Adipose tissue (tissue), 3 donors: ENCODE data around the gene IRF2BPL. TPM values are rescaled to one million over a fixed set of nuclear protein-coding genes. Genes with fewer than 3 reads are reported as not detected.

Source experiments
- H3K27ac ChIP-seq: one replicate; pipeline ENCODE4 v1.5.1; 2013; ENCODE audit warnings: low read depth, low read length
- WGBS, 3 donors: extraction: QIAGEN DNeasy Blood & Tissue Kit; methylation state at CpG; one replicate each; pipeline ENCODE4 v1.1.7; 2013; 5-methylcytosine and 5-hydroxymethylcytosine counted together
- polyA plus RNA-seq, 3 donors: library from polyadenylated mRNA; stranded (reverse); fragments of 200-250 nt; gene quantifications; one replicate each; pipeline ENCODE4 v1.2.3, GENCODE V29; 2013
- donor health status: healthy with polysubstance abuse.
- donor health status: Bipolar disorder and iron deficiency.
- donor health status: healthy.

Gene IRF2BPL
- polyA plus RNA-seq, 3 donors = 13.7 to 53.2 (median 27.3) TPM

DNA sequence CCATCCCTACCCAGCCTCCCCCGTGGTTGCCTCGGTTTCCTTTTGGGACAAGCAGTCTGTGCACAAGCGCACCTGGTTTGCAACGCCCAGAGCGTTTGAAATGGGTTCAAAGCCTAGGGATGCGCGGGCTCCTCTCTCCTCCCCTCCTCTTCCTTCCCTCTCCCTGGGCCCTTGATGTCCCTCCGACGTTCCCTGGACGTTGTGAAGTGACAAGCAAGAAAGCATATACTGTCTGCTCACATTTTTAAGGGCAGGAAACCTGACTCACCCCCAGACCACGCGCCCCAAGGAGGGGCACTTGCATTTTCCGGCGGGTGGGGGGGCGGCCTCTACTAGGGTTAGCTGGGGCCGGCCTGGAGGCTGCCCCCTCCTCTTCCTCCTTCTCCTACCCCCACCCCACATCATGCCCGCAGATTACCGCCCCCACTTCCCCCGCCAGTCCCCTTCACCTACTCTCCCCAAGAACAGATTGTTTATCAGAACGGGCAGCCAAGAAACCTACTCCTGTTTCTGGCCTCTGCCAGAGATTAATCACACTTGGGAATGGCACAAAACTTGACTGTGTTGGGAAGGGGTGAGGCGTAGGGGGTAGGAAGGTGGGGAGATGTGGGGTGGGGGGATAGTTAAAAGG is 9.5 kb upstream of the IRF2BPL start:
- peak overlapping the region; percentile 9 for H3K27ac ChIP-seq
- 16 to 33% (median 19%) methylated on average over 21 of the region's 21 CpGs for WGBS, 3 donors

- H3K27ac ChIP-seq = no peak overlapping the region
- WGBS, 3 donors = 55 to 73% (median 61%) methylated on average over 16 of the region's 16 CpGs
Measured at GRCh38 chr14:77037215-77037937, 8.9 kb upstream of the IRF2BPL start.

DNA sequence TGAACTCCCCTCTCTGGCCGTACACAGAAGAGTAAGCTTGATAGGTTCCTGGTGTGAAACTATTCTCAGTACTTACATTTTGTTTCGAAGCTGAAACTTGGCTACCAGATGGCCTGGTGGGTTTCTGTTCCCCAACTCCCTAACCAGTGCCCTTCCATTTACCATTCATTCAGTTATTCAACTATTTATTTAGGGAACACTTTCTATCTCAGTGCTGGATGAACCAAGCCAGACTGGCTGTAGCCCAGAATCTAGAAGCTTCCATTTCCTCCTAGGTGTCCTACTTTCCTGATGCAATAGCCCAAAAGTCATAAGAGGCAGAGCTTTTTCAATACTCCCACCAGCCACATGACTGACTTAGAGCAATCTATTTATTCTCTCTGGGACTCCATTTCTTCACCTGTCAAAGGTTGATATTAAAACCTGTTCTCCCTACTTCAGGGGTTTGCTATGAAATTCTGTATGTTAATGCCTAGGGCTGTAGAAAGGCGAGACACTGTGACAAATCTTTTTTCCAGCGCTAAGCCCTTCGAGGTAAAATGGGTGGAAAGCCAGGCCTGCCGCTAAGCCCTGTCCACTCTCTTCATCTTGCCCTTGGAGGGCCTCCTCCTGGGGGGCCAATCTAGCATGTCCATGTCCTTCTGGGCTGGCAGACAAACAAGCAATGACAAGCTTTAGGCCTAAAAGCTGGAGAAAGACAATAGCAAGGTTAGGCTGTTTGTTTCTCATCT is 8.1 kb upstream of the IRF2BPL start:
- WGBS, 3 donors = 73 to 80% (median 74%) methylated on average over 6 of the region's 6 CpGs
- no peak overlapping the region for H3K27ac ChIP-seq

GRCh38 chr14:77035267-77035666 is 6.8 kb upstream of the IRF2BPL start:
- H3K27ac ChIP-seq = no peak overlapping the region
- 91 to 94% (median 93%) methylated on average over 4 of the region's 4 CpGs for WGBS, 3 donors

GRCh38 chr14:77033622-77034589 is 5.4 kb upstream of the IRF2BPL start:
- WGBS, 3 donors = 2 to 4% (median 3%) methylated on average over 35 to 37 of the region's 37 CpGs

GRCh38 chr14:77032844-77033621 is 4.5 kb upstream of the IRF2BPL start:
- 2 to 9% (median 9%) methylated on average over 48 to 50 of the region's 50 CpGs for WGBS, 3 donors
- peak overlapping the region; percentile 94 for H3K27ac ChIP-seq

More at GRCh38 chr14:77033622-77034589, 5.4 kb upstream of the IRF2BPL start:
- peak overlapping the region; percentile 94 for H3K27ac ChIP-seq

- WGBS, 3 donors = 15 to 39% (median 33%) methylated on average over 12 of the region's 12 CpGs
- peak overlapping the region; percentile 71 for H3K27ac ChIP-seq
Measured at GRCh38 chr14:77032491-77032843, 4.0 kb upstream of the IRF2BPL start.

- H3K27ac ChIP-seq = peak overlapping the region; percentile 71
- WGBS, 3 donors = 26 to 40% (median 32%) methylated on average over 8 of the region's 8 CpGs
Measured at GRCh38 chr14:77031759-77032490, 3.4 kb upstream of the IRF2BPL start.

GRCh38 chr14:77027538-77028383 is 747 bp downstream of the IRF2BPL start:
- 0% methylated on average over 45 to 80 of the region's 81 CpGs for WGBS, 3 donors
- peak overlapping the region; percentile 100 for H3K27ac ChIP-seq

DNA sequence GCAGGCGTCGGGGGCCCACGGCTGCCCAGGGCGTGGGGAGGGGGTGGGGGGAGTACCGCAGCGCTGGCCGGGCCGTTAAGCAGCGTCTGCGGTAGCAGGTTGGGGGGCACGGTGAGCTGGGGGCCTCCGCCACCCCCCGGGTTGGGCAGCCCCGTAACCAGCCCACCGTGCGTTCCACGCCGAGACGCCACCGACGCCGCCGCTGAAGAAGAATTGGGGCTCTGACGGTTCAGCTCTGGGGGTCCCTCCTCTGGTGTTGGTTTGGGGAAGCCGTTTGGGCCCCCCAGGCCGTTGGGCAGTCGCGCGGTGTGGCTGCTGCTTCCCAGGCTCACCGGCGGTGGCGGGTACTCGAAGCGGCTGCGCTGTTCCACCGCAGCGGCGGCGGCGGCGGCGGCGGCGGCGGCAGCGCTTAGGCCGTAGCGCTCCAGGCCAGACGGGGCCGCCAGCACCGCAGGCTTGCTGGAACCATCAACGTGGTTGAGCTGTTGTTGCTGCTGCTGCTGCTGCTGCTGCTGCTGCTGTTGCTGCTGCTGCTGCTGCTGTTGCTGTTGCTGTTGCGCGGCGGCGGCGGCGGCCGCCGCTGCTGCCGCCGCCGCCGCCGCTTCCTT is 1.5 kb downstream of the IRF2BPL start:
- 0 to 4% (median 3%) methylated on average over 44 to 65 of the region's 65 CpGs for WGBS, 3 donors
- peak overlapping the region; percentile 100 for H3K27ac ChIP-seq

DNA sequence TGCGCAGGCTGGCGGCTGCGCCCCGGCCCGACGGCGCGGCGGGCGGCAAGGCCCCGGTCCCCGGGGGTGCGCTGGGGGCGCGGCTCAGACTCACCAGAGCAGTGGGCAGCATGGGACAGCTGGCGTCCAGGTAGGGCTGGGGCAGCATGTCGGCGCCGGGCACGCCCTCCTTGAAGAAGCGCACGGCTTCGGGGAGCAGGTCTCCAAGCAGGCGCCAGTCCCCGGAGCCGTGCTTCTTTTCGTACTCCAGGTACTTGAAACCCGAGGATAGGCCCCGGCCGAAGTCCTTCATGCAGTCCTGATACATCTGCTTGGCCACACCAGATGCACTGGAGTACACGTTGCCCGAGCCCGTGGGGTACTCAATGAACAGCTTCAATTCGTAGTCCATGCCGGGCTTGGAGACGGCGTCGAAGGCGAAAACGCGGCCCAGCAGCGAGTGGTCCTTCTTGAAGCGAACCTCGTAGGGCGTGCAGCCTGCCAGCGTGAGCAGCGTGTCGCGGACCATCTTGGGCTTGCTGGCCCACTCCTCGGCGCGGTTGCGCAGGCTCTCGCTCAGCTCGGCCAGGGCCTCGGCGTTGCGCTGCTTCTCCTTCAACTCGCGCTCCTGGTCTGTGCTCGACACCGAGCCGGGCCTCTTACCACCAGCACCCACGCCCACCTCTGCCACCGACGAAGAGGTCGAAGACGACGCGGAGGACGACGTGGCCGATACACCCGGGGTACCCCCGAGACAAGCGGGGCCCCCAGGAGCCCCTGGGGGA is 2.2 kb downstream of the IRF2BPL start:
- WGBS, 3 donors = 8 to 42% (median 34%) methylated on average over 61 to 76 of the region's 76 CpGs
- peak overlapping the region; percentile 100 for H3K27ac ChIP-seq

GRCh38 chr14:77025744-77026165 is 2.8 kb downstream of the IRF2BPL start:
- 17 to 53% (median 49%) methylated on average over 27 to 42 of the region's 42 CpGs for WGBS, 3 donors
- no peak overlapping the region for H3K27ac ChIP-seq

DNA sequence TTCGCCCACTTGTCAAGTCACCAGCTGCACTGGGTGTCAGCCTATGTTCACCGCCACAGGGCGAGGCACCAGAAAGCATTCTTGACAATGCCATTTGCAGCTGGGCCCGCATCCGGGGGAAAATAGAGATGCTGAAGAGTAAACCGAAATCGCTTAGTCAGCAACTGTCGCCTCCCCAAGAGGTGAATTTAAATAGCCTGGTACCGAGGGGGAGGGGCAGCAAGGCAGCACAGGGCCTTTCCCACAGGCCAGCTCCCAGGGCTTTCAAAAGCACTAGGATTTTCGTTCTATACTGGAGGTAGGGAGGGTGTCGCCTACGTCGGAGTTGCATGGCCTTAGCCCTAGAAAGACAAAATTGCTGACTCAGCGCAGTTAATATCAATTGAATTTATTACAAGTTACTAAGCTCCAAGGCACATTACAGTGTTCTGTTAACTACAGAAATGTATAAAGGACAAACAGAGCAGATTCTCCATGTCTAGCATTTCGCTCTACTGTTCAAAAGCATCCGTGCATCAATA is 4.3 kb downstream of the IRF2BPL start:
- WGBS, 3 donors = 15 to 47% (median 34%) methylated on average over 16 of the region's 16 CpGs
- H3K27ac ChIP-seq = no peak overlapping the region

- 15 to 44% (median 43%) methylated on average over 17 of the region's 17 CpGs for WGBS, 3 donors
- H3K27ac ChIP-seq = no peak overlapping the region
Measured at GRCh38 chr14:77023001-77023996, 5.2 kb downstream of the IRF2BPL start.
